Posterior cingulate gyrus (tissue), 11 donors: ENCODE data around the gene C2CD4D.
A peak's percentile ranks its signal among the peaks of the same experiment; 100 is the strongest.
"Not testable (repeated sequence)": the region's sequence is repeated elsewhere in the genome, so short reads cannot be mapped to it uniquely, and the experiment has no call there.

Source experiments
- DNase-seq, 10 donors: peaks; one replicate each; pipeline versions ENCODE4 v3.0.0 to v3.0.0-alpha.2; 2020 to 2021; ENCODE audit warnings: mixed read lengths in 3 of 10
- intact Hi-C: fragments of 100-400 bp; cut with DNase I; formaldehyde crosslinking; loops from one replicate; pipeline ENCODE4 v1.15.1; 2023

The C2CD4D gene

DNA sequence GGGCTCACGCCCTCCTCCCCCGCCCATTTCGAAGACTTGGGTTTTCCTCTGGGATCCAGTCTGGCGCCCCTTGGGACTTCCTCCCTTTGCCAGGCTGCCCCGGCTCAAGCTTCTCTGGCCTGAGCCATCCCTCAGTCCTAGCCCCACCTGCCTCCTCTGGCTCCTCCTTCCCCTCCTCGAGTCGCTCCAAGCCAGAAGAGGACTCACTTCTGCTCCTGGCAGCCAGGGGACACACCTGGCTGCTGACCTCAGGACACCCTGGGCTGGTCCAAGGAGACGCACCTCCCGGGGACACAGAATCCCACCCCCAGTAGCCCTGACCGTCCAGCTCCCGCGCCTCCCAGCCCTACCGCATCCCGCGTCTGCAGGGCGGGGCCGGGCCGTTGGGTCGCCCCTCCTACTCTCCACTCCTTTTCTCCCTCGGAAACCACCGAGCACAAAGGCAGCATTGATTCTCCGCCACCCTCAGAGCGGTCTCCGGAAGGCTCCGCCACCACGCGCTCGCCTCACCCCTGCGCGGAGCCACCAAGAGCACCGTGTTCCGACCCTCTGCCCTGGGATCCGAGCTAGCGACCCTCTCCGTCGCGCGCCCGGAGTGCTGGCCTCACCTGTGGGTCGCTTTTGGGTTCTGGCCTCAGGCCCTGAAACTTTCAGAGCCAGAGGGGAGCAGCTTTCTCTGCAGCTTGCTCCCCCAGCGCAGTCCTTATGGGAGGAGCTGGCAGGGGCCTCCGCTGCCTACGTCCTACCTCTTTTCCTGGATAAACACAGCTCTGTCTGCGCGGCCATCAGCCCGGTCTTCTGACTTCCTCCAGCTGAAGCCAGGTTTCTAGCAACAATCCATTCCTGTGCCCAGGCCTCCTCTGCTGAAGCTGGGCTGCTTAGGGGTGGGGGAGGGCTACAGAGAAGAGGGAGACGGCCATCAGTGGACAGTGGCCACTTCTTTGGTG lies at the start of gene C2CD4D:
C2CD4D (minus strand) TSS at position 364 of the 947 bp plus-strand sequence. CDS start 831 bp downstream, outside the sequence.
- peak; percentile 65 to 97 (median 82) for DNase-seq

DNA sequence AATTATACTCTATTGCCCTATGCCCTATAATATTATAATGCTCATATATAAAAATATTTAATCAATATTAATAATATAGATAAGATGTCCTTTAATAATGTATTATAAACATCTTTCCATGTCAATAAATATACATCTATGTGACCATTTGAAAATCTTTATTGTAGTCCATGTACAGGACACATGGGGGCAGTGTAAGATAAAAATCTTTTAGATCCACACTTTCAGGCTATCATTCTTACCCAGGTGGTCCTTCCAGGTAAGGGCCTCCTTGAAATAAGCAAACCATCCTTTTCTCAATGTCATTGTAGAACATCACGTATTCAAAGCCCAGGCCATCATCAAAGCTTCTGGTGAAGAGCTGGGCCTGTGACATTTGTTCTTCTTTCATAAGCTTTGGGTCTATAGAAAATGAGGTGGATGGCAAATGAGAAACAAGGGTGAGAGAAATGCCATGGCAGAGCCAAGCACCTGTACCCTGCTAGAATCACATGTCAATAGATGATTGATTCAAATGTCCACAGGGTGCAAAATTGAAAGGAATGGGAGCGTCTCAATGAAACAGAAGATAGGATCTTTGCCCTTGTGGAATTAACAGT lies 49.5 kb upstream of the C2CD4D start:
- intact Hi-C loops: loop anchor here (1.0 to 10.0 kb wide), 2 partner anchors 112 to 194 kb away; no protein-coding TSS in a partner anchor
- no peak for DNase-seq

More for the DNA sequence above, at the start of gene C2CD4D:
- intact Hi-C loops: loop anchor here (1.0 to 10.0 kb wide), 3 partner anchors 49 to 305 kb away; partner anchors contain the start of genes MRPL9 and TDRKH

DNA sequence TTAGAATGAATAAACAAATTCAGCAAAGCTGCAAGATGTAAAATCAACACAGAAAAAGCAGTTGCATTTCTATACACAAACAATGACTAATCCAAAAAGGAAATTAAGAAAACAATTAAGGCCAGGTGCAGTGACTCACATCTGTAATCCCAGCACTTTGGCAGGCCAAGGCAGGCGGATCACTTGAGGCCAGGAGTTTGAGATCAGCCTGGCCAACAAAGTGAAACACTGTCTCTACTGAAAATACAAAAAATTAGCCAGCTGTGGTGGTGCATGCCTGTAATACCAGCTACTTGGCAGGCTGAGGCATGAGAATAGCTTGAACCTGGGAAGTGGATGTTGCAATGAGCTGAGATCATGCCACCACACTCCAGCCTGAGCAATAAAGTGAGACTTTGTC lies 47.4 kb upstream of the C2CD4D start:
- DNase-seq: no peak
- intact Hi-C loops: loop anchor here (10.0 kb wide), 1 partner anchor 192 kb away; no protein-coding TSS in a partner anchor

DNA sequence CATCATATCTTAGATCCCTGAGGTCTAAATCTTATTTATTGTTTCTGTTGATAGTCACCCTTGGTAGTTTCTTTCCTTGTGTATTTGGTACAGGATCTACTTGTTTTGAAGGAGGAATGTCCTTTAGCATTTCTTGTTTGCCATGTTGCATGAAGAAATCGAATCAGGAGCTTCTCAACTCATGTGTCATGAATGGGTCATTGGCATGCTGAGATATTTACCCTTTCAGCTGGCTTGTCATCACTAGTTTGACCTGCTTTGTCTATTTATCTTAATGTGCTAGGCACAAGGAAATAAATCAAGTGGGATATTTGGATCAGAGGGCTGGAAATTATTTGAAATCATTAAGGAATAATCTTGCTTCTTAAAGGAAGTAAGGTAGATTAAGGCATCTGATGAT lies 45.9 kb upstream of the C2CD4D start:
- intact Hi-C loops: loop anchor here (10.0 kb wide), 1 partner anchor 191 kb away; no protein-coding TSS in a partner anchor

DNA sequence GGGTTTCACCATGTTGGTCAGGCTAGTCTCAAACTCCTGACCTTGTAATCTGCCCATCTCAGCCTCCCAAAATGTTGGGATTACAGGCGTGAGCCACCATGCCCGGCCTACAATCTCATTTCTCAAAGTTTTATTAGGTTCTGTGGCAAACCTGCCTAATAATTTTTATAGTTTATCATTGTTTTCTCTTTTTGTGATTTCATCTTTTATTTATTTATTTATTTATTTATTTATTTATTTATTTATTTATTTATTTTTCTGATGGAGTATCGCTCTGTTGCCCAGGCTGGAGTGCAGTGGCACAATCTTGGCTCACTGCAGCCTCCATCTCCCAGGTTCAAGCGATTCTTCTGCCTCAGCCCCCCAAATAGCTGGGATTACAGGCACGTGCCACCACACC lies 45.3 kb upstream of the C2CD4D start:
- intact Hi-C loops: loop anchor here (10.0 kb wide), 1 partner anchor 190 kb away; no protein-coding TSS in a partner anchor
- not testable (repeated sequence) for DNase-seq

More for the DNA sequence above, 45.9 kb upstream of the C2CD4D start:
- DNase-seq: no peak

DNA sequence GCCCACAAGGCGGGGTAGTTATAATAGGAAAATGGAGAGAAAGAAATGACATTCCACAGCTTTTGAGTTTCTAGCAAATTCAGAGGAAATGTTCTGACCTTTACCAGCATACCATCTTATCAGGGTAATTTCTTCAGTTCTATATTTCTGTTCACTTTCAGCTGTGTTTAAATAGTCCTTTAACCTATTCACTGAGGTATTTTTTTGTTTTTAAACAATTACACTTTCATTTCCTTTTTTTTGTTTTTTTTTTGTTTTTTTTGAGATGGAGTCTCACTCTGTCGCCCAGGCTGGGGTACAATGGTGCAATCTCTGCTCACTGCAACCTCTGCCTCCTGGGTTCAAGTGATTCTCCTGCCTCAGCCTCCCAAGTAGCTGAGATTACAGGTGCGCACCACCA lies 44.8 kb upstream of the C2CD4D start:
- intact Hi-C loops: loop anchor here (10.0 kb wide), 1 partner anchor 190 kb away; no protein-coding TSS in a partner anchor
- not testable (repeated sequence) for DNase-seq

DNA sequence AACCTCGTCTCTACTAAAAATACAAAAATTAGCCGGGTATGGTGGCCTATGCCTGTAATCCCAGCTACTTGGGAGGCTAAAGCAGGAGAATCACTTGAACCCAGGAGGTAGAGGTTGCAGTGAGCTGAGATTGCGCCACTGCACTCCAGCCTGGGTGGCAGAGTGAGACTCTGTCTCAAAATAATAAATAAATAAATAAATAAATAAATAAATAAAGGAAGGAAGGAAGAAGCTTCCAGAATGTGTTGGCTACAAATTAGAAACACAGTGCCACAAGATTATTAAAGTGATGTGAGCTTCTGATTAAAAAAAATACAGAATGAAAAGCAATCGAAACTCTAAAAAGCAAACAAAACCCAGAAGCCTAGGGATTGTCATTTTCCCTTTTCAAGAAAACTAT lies 44.3 kb upstream of the C2CD4D start:
- not testable (repeated sequence) for DNase-seq
- intact Hi-C loops: loop anchor here (10.0 kb wide), 1 partner anchor 189 kb away; no protein-coding TSS in a partner anchor

DNA sequence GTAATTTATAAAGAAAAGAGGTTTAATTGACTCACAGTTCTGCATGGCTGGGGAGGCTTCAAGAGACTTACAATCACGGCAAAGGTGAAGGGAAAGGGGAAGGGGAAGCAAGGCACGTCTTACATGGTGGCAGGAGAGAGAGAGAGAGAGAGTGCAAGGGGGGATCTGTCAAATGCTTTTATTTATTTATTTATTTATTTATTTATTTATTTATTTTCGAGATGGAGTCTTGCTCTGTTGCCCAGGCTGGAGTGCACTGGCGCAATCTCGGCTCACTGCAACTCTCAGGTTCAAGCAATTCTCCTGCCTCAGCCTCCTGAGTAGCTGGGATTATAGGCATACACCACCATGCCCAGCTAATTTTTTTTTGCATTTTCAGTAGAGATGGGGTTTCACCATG lies 43.3 kb upstream of the C2CD4D start:
- intact Hi-C loops: loop anchor here (10.0 kb wide), 1 partner anchor 188 kb away; no protein-coding TSS in a partner anchor
- not testable (repeated sequence) for DNase-seq

DNA sequence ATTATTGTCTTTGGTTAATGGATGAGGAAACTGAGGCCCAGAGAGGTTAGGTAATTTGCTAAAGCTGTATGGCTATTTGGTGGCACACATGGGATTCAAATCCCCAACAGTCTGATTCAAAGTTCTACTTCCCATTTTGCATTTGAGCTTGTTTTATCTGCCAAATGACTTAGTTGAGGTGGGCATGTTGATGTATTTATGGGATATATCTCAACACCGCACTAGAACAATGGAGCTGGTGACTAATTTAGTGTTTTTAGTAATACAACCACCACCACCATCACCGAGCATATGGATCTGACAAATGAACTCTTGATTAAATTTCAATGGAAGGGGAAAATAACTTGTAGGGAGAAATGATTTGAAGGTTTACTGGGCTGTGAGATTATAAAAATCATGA lies 42.8 kb upstream of the C2CD4D start:
- no peak for DNase-seq
- intact Hi-C loops: loop anchor here (10.0 kb wide), 1 partner anchor 188 kb away; no protein-coding TSS in a partner anchor

DNA sequence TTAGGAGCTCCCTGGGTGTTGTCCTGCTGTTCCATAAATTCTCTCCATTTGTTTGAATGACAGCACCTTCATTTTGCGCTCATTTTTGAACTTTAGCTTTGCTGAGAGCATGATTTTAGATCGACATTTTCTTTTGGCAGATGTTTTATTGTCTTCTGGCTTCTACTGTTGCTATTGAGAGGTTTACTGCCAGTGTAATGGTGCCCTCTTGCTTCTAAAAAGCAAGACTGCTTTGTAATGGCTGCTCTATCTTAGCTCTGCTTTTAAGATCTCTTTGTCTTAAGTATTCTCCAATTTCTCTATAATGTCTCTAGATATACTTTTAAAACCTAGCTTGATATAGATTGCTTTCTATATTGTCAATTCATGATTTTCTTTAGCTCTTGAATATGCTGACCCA lies 41.9 kb upstream of the C2CD4D start:
- no peak for DNase-seq
- intact Hi-C loops: loop anchor here (10.0 kb wide), 1 partner anchor 187 kb away; no protein-coding TSS in a partner anchor

DNA sequence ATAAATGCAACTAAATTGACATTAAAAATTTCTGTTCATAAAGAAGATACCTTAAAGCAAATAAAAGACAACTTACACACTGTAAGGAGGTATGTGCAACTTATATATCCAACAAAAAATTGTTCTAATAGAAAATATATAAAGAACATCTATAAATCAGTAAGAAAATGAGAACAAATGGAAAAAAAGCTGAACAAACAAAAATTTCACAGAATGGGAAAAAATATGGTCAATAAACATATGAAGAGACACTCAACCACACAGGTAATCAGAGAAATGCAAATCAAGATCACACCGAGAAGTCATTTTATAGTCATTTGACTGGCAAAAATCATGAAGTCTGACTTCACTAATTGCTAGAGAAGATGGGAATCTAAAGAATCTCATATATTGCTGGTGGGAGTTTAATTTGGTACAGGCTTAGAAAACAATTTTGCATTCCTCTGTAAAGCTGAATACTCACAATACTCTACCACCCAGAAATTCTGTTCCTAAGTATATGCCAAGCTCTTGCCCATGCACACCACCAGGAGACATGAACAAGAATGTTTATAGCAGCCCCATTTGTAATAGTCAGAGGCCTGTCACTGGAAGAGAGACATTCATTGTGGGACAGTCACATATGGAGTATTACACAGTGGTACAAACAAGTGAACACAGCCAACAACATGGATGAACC lies 35.9 kb upstream of the C2CD4D start:
- DNase-seq: no peak
- intact Hi-C loops: no loop called here

DNA sequence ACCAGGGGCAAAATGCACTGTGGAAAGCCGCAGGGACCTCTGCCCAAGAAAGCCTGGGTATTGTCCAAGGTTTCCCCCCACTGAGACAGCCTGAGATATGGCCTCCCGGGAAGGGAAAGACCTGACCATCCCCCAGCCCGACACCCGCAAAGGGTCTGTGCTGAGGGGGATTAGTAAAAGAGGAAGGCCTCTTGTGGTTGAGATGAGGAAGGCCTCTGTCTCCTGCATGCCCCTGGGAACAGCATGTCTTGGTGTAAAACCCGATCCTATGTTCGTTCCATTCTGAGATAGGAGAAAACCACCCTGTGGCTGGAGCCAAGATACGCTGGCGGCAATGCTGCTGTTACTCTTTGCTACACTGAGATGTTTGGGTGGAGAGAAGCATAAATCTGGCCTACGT lies 33.2 kb upstream of the C2CD4D start:
- DNase-seq, intact Hi-C loops: not testable (repeated sequence)

DNA sequence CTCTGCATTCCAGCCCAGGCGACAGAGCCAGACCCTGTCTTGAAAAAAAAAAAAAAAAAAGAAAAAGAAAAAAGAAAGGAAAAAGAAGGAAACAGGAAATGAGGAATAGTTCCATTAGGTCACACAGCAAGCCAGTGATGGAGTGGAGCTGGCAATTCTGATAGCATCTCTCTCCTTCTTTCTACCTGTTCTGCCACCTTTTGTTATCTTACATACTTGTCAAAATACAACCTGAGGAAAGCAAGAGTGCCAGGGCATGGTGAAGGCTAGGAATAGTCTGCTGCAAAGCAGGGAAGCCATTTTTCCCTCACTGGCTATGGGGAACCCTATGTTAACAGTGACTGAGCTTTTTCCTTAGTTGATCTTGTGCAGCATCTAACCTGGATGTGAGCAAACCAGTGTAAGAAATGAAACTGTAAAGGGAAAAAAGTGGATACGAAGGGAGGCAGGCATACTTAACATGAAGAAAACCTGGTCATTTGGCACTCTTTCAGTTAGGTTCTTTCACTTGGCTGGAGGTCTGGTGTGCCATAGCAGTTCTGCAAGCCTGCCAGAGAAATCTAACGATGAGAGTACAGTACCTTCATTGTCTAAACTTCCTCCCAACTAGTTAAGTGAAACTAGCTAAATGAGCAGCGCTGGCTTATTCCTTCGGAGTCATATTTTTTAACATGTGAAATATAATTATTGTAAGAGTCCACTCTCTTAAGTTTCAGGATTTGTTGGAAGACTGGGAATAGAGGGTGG lies 31.8 kb upstream of the C2CD4D start:
- intact Hi-C loops: no loop called here
- no peak for DNase-seq

DNA sequence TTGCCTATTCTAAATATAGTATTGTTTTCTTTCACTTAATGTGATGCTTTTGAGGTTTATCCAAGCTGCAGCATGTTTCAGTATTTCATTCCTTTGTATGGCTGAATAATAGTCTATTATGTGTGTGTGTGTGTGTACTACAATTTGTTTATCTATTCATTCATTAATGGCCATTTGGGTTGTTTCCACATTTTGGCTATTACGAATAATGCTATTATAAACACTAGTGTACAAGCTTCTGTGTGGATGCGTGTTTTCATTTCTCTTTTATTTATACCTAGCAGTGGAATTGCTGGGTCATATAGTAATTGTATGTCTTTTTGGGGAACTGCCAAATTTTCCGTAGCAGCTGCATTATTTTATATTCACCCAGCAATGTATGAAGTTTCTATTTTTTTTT lies 28.9 kb upstream of the C2CD4D start:
- intact Hi-C loops: no loop called here
- no peak for DNase-seq

DNA sequence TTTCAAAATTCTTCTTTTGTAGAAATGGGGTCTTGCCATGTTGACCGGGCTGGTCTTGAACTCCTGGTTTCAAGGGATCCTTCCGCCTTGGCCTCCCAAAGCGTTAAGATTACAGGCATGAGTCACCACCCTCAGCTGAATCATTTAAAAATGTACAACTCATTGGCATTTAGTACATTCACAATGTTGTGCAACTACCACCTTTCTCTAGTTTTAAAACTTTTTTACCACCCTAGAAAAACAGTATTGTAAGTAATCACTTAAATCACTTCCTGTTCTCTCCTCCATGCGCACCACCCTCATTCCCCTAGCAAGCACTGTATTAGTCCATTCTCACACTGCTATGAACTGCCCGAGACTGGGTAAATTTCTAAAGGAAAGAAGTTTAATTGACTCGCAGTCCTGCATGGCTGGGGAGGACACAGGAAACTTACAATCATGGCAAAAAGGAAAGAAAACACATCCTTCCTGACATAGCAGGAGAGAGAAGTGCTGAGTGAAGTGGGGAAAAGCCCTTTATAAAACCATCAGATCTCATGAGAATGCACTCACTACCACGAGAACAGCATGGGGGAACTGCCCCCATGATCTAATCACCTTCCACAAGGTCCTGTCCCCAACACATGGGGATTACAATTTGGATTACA lies 28.3 kb upstream of the C2CD4D start:
- no peak for DNase-seq
- intact Hi-C loops: no loop called here

DNA sequence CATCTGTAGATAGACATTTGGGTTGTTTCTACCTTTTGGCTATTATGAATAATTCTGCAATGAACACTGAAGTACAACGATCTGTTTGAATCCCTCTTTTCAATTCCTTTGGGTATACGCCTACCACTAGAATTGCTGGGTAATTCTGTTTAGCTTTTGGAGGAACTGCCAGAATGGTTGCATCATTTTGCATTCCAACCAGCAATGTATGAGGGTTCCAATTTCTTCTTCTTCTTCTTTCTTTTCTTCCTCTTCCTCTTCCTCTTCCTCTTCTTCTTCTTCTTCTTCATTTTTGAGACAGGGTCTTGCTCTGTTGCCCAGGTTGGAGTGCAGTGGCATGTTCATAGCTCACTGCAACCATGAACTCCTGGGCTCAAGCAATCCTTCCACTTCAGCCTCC lies 27.7 kb upstream of the C2CD4D start:
- intact Hi-C loops: no loop called here

DNA sequence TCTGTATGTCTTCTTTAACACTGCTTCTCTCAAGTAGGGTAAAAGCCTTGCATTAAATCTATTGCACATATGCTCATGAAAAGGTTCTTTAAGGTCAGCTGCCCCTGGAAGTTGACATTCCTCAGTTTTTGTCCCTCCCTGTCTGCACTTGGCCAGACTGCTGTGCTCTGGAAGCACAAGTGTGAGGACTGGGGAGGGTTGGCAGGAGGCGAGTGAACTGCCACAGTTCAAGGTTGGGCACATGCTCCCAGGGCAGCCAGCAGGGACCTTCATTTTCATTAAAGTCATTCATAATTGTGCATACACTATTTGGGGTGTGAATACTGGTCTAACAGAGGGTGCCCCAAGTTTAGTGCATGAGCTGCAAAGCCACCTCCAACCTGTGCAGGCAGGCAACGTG lies 24.8 kb upstream of the C2CD4D start:
- intact Hi-C loops: no loop called here
- no peak for DNase-seq

More for the DNA sequence above, 27.7 kb upstream of the C2CD4D start:
- no peak for DNase-seq

DNA sequence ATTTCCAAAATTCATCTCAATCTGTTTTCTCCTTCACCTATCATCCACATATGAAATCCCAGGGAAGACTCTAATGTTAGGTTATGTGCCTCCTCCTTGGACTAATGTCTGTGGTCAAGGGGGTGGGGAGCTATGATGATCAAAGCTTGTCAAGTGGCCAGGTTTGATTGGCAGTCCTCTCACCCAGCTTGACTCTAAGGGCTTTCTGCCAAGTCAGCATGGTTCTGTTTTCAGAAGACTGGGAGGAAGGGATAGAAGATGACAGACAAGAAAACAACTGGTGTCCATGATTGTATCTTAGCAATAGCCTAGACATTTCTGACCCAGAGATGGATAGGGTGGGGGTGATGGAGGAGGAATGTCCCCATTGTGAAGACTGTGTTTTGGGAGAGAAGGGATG lies 23.0 kb upstream of the C2CD4D start:
- intact Hi-C loops: no loop called here
- no peak for DNase-seq

DNA sequence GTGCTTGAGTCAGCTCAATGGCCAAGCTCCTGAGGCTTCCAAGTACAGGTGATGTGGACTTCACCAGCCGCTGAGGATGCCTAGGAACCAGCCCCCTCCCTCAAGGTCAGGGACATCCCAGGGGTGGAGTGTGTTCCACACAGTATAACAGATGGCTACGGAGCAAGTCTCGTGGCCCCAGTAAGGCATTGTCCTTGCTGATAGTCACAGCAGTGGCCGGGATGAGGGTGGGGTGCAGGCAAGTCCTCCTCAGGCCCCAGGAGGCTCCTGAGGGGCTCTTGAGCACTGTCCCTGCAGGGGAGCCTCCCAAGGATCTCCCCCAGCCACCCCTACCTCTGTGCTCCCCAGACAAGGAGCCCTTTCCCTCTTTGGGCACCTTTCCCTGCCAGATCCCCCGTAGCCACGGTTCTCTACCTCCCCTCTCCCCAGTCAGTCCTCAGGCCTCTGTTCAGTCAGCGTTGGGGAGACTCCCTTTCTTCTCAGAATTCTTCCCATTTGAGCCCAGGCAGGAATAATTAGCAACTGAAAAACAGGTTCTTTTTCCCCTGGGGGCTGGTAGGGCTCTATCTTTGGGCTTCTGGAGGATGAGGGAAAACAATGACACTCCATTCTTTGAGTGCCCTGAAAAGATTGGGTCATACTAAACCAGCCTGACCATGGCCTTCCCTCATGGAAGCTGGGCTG lies 21.0 kb upstream of the C2CD4D start:
- intact Hi-C loops: no loop called here
- DNase-seq: no peak
